B cell (primary cell): ENCODE data around the gene IGF1. TPM values are rescaled to one million over a fixed set of nuclear protein-coding genes. Genes with fewer than 3 reads are reported as not detected.

Experiments
- ATAC-seq: fragments of 200-7000 bp; cut with Tn5 transposase; one replicate; pipeline ENCODE4 v1.10.0; 2021; ENCODE audit warnings: low read depth, mild to moderate bottlenecking, moderate number of reproducible peaks, moderate library complexity
- CTCF ChIA-PET: fragments of 350-600 bp; sonication (Branson Sonifier 250); formaldehyde crosslinking; loops from one replicate; lab custom pipeline; 2021; ENCODE audit warnings: antibody characterized with exemption, inconsistent platforms; lab: Charles Lee
- POLR2A ChIA-PET: fragments of 350-600 bp; sonication (Branson Sonifier 250); formaldehyde crosslinking; loops from one replicate; lab custom pipeline; 2021; ENCODE audit warnings: antibody characterized with exemption; lab: Charles Lee
- DNase-seq: peaks from one replicate; pipeline ENCODE4 v3.0.0; 2013
- H2AFZ ChIP-seq: 2 replicates; pipeline ENCODE4 v1.6.1; 2012; ENCODE audit warnings: mild to moderate bottlenecking, low read depth, low read length; ENCODE audit not compliant: insufficient read depth, poor library complexity, severe bottlenecking
- H3K27ac ChIP-seq, 2 donors: 1 replicate in 1 of 2; 2 replicates in 1 of 2; pipeline ENCODE4 v1.5.1; 2012 to 2013; ENCODE audit warnings: low read length in 2 of 2, mild to moderate bottlenecking in 2 of 2, moderate library complexity in 1 of 2
- H3K27me3 ChIP-seq, 4 experiments: fragments of 200-600 bp in 1 of 4; sonication (generic) in 1 of 4; replicated peaks in 1 of 4; 1 replicate in 2 of 4; 2 replicates in 2 of 4; pipeline versions ENCODE4 v1.6.1 to v1.7.0; 2013 to 2016; ENCODE audit warnings: low read length in 3 of 4, mild to moderate bottlenecking in 2 of 4, mixed read lengths in 1 of 4, moderate library complexity in 1 of 4; ENCODE audit not compliant: insufficient read depth in 4 of 4, control insufficient read depth in 3 of 4; ENCODE audit errors: control extremely low read depth in 1 of 4
- H3K36me3 ChIP-seq, 2 experiments: replicated peaks in 1 of 2; 1 replicate in 1 of 2; 2 replicates in 1 of 2; pipeline versions ENCODE4 v1.6.1 to v1.7.1; 2013; ENCODE audit warnings: low read length in 1 of 2; ENCODE audit not compliant: insufficient read depth in 2 of 2, control insufficient read depth in 1 of 2; ENCODE audit errors: control extremely low read depth in 1 of 2, extremely low read depth in 1 of 2
- H3K4me1 ChIP-seq, 2 donors: fragments of 200-600 bp in 1 of 2; sonication (generic) in 1 of 2; 1 replicate in 1 of 2; 2 replicates in 1 of 2; pipeline versions ENCODE4 v1.5.1 to v1.6.1; 2013 to 2017; ENCODE audit warnings: low read length in 2 of 2; ENCODE audit not compliant: control insufficient read depth in 2 of 2, insufficient read depth in 2 of 2
- H3K4me2 ChIP-seq: replicated peaks from 2 replicates; pipeline ENCODE3; 2012; ENCODE audit warnings: mild to moderate bottlenecking, low read depth, low read length; ENCODE audit not compliant: poor library complexity, severe bottlenecking
- H3K4me3 ChIP-seq, 5 experiments: fragments of 200-600 bp in 1 of 5; sonication (generic) in 1 of 5; 1 replicate in 3 of 5; 2 replicates in 2 of 5; pipeline versions ENCODE4 v1.5.1 to v1.7.0; 2011 to 2016; ENCODE audit warnings: low read length in 4 of 5, mild to moderate bottlenecking in 4 of 5, low read depth in 2 of 5, control low read depth in 1 of 5, moderate library complexity in 1 of 5; ENCODE audit not compliant: insufficient read depth in 1 of 5; ENCODE audit errors: control extremely low read depth in 1 of 5, extremely low read depth in 1 of 5
- H3K79me2 ChIP-seq: fragments of 200-600 bp; sonication (generic); one replicate; pipeline ENCODE4 v1.6.0; 2016; ENCODE audit warnings: low read length; ENCODE audit not compliant: control insufficient read depth, insufficient read depth
- H3K9ac ChIP-seq: fragments of 200-600 bp; sonication (generic); 2 replicates; pipeline ENCODE4 v1.6.1; 2017; ENCODE audit warnings: mild to moderate bottlenecking, low read length, moderate library complexity
- H3K9me3 ChIP-seq, 3 donors: one replicate each; pipeline versions ENCODE4 v1.6.1 to v1.7.1; 2013; ENCODE audit warnings: low read length in 2 of 3; ENCODE audit not compliant: control insufficient read depth in 2 of 3, insufficient read depth in 1 of 3; ENCODE audit errors: control extremely low read depth in 1 of 3
- H4K20me1 ChIP-seq: 2 replicates; pipeline ENCODE4 v1.6.0; 2012; ENCODE audit warnings: mild to moderate bottlenecking, low read length; ENCODE audit not compliant: insufficient read depth, control insufficient read depth, poor library complexity, severe bottlenecking
- H3K27ac Mint-ChIP-seq: one replicate; pipeline ENCODE4 v1.8.0; 2021; ENCODE audit warnings: mixed read lengths
- H3K27me3 Mint-ChIP-seq: one replicate; pipeline ENCODE4 v1.8.0; 2021; ENCODE audit warnings: mixed read lengths
- H3K4me1 Mint-ChIP-seq: one replicate; pipeline ENCODE4 v1.8.0; 2021; ENCODE audit warnings: mixed read lengths
- H3K4me3 Mint-ChIP-seq: one replicate; pipeline ENCODE4 v1.8.0; 2021; ENCODE audit warnings: mixed read lengths
- H3K9me3 Mint-ChIP-seq: one replicate; pipeline ENCODE4 v1.8.0; 2022; ENCODE audit warnings: mixed read lengths; ENCODE audit not compliant: insufficient read depth
- EZH2 ChIP-seq: IDR thresholded peaks from 2 replicates; pipeline ENCODE4 v1.6.1; 2012; ENCODE audit warnings: borderline replicate concordance, low read depth, mild to moderate bottlenecking, moderate library complexity, low read length; ENCODE audit not compliant: insufficient read depth, poor library complexity, severe bottlenecking
- WGBS: methylation state at CpG from one replicate; pipeline ENCODE4 v1.1.5; 2013; ENCODE audit warnings: missing lambda C conversion rate; ENCODE audit not compliant: insufficient coverage; 5-methylcytosine and 5-hydroxymethylcytosine counted together
- intact Hi-C: fragments of 100-400 bp; cut with micrococcal nuclease; formaldehyde crosslinking; loops from one replicate; pipeline ENCODE4 v1.10.0; 2022
- polyA plus RNA-seq: library from polyadenylated mRNA; depleted of rRNA; stranded (reverse); fragments of >200 nt; gene quantifications from 2 replicates; pipeline ENCODE4 v1.2.3, GENCODE V29; 2012
- total RNA-seq, 2 donors: library from RNA; stranded (reverse); fragments of 120-200 nt in 1 of 2; gene quantifications; 1 replicate in 1 of 2; 2 replicates in 1 of 2; pipeline versions ENCODE4 v1.2.3 to v1.2.4, GENCODE V29; 2013 to 2022
- TF ChIP-seq, protein P1 (sequence below): fragments of 200-600 bp; IDR thresholded peaks from one replicate; pipeline ENCODE4 v1.8.0; 2022; ENCODE audit warnings: antibody characterized with exemption, mild to moderate bottlenecking

IGF1 gene
- total and polyA plus RNA-seq, 2 donors (not counting 1 experiment from before 2014, with no cell fraction given) = 0.21 TPM; not detected in 1

DNA sequence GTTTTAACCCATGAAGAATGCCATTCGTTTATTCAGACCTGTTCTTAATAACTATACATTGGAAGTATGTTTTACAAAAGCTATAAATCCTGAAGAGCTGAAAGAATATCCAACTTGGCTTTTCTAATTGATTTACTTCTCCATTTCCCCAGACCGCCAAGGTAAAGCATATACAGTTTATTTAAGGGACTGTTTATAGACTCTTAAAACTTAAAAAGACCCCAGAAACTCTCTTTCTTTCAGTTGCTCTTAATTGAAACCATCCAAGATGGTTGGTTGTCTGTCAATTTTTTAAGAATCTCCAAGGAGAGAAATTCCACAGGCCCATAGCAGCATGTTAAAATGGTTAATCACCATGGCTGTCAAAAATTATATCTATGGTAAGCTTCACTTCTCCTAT is 8.8 kb downstream of the IGF1 start:
- no CpG with 5 or more reads among the region's 2 CpGs for WGBS
- Histone ChIP-seq H2AFZ (no peak overlapping the region), H3K27ac (no peak overlapping the region), H3K9ac (no peak overlapping the region), H3K4me2 (no peak overlapping the region), H3K9me3 (no peaks in the 10 kb centered on the region), H3K27me3 (peaks cover 0 to 4% (median 2%) of the 10 kb centered on the region in 4 experiments), H3K4me1 (no peaks in the 10 kb centered on the region), H3K79me2 (no peaks in the 10 kb centered on the region), H3K4me3 (no peak overlapping the region), H4K20me1 (no peaks in the 10 kb centered on the region), H3K36me3 (no peaks in the 10 kb centered on the region)
- Mint-ChIP-seq H3K4me1 (no peaks in the 10 kb centered on the region), H3K27me3 (peaks cover 31% of the 10 kb centered on the region), H3K4me3 (no peak overlapping the region), H3K27ac (no peak overlapping the region), H3K9me3 (no peaks in the 10 kb centered on the region)
- intact Hi-C loops = no loop called here
- CTCF ChIA-PET = interaction anchor here (3.4 kb wide), 1 partner anchor 13 kb away, joined by 20 read pairs; no protein-coding TSS in a partner anchor
- ATAC-seq (no peak), DNase-seq (no peak)
- POLR2A ChIA-PET = no interaction called here
- no peak for TF ChIP-seq EZH2
- TF ChIP-seq, protein P1, sequence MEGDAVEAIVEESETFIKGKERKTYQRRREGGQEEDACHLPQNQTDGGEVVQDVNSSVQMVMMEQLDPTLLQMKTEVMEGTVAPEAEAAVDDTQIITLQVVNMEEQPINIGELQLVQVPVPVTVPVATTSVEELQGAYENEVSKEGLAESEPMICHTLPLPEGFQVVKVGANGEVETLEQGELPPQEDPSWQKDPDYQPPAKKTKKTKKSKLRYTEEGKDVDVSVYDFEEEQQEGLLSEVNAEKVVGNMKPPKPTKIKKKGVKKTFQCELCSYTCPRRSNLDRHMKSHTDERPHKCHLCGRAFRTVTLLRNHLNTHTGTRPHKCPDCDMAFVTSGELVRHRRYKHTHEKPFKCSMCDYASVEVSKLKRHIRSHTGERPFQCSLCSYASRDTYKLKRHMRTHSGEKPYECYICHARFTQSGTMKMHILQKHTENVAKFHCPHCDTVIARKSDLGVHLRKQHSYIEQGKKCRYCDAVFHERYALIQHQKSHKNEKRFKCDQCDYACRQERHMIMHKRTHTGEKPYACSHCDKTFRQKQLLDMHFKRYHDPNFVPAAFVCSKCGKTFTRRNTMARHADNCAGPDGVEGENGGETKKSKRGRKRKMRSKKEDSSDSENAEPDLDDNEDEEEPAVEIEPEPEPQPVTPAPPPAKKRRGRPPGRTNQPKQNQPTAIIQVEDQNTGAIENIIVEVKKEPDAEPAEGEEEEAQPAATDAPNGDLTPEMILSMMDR = no peak

DNA sequence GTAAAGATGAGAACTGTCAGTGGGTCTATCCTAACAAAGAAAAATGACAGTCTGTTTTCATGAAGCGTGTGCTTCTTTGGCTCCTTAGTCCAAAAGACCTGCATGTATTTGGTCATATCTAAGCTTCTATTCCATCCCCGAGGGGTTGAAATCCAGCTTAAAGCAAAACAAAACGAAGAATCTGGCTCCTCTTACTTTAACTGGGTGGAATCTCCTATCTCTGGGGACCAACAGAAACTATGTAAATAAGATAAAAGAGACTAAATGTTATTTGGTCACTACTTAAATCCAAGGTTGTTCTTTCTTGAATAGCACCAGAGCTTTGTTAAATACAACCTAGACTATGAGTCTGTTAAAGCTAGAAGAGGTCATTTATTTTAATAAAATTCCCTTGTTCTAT is 9.4 kb downstream of the IGF1 start:
- no peaks in the 10 kb centered on the region for H3K4me1 Mint-ChIP-seq
- H3K9ac ChIP-seq = no peak overlapping the region
- peaks cover 0 to 4% (median 2%) of the 10 kb centered on the region in 4 experiments for H3K27me3 ChIP-seq

More for the DNA sequence above, 9.4 kb downstream of the IGF1 start:
- Histone ChIP-seq H3K36me3 (no peaks in the 10 kb centered on the region), H4K20me1 (no peaks in the 10 kb centered on the region), H3K4me2 (no peak overlapping the region), H3K9me3 (no peaks in the 10 kb centered on the region), H3K79me2 (no peaks in the 10 kb centered on the region), H3K27ac (no peak overlapping the region), H3K4me3 (no peak overlapping the region), H3K4me1 (no peaks in the 10 kb centered on the region), H2AFZ (no peak overlapping the region)
- intact Hi-C loops = no loop called here
- Mint-ChIP-seq H3K4me3 (no peak overlapping the region), H3K27ac (no peak overlapping the region), H3K9me3 (no peaks in the 10 kb centered on the region), H3K27me3 (peaks cover 31% of the 10 kb centered on the region)
- no peak for TF ChIP-seq EZH2
- TF ChIP-seq, protein P1 = no peak
- ATAC-seq (no peak), DNase-seq (no peak)
- ChIA-PET POLR2A (no interaction called here), CTCF (interaction anchor here (3.4 kb wide), 1 partner anchor 13 kb away, joined by 20 read pairs; no protein-coding TSS in a partner anchor)
- WGBS = 100% methylated on average over 2 of the region's 3 CpGs
